GM12891 (cell line): ENCODE measurements around the gene NCAPH2.

ENCODE experiments used
- POLR2A ChIP-seq: IDR thresholded peaks from 2 replicates; pipeline ENCODE4 v1.6.1; 2011; ENCODE audit warnings: low read depth, low read length, control low read depth
- POLR2AphosphoS5 ChIP-seq: IDR thresholded peaks from 2 replicates; pipeline ENCODE4 v1.6.1; 2011; ENCODE audit warnings: low read depth, low read length, control low read depth

GRCh38 chr22:50483106-50483505 lies 24.9 kb upstream of the NCAPH2 start:
- TF ChIP-seq POLR2AphosphoS5 (no peak), POLR2A (no peak)
